Liver (tissue), 9 donors: ENCODE data around the gene MDP1. TPM values are rescaled to one million over a fixed set of nuclear protein-coding genes. Genes with fewer than 3 reads are reported as not detected.

ENCODE experiments used
- DNase-seq: peaks from one replicate; pipeline ENCODE4 v3.0.0-alpha.2; 2017; ENCODE audit warnings: low spot score
- H3K27ac ChIP-seq, 2 donors: one replicate each; pipeline ENCODE4 v1.7.0; 2013; ENCODE audit warnings: inconsistent platforms in 2 of 2, low read length in 2 of 2, control low read depth in 1 of 2, low read depth in 1 of 2, mild to moderate bottlenecking in 1 of 2
- H3K27me3 ChIP-seq, 4 donors: one replicate each; pipeline versions ENCODE4 v1.6.1 to v1.7.0; 2013; ENCODE audit warnings: low read length in 3 of 4, inconsistent platforms in 1 of 4, mild to moderate bottlenecking in 1 of 4, moderate library complexity in 1 of 4; ENCODE audit not compliant: control insufficient read depth in 4 of 4, insufficient read depth in 4 of 4
- H3K36me3 ChIP-seq, 4 donors: one replicate each; pipeline versions ENCODE4 v1.6.1 to v1.7.0; 2013; ENCODE audit warnings: low read length in 3 of 4, mild to moderate bottlenecking in 3 of 4, low read depth in 1 of 4, moderate library complexity in 1 of 4; ENCODE audit not compliant: control insufficient read depth in 4 of 4, insufficient read depth in 3 of 4
- H3K4me1 ChIP-seq, 4 donors: one replicate each; pipeline versions ENCODE4 v1.6.1 to v1.7.0; 2013; ENCODE audit warnings: low read length in 3 of 4, mild to moderate bottlenecking in 3 of 4, moderate library complexity in 1 of 4; ENCODE audit not compliant: control insufficient read depth in 4 of 4, insufficient read depth in 4 of 4
- H3K4me3 ChIP-seq, 3 donors: one replicate each; pipeline versions ENCODE4 v1.6.1 to v1.7.0; 2013; ENCODE audit warnings: low read length in 3 of 3, control low read depth in 1 of 3, low read depth in 1 of 3, mild to moderate bottlenecking in 1 of 3
- H3K9ac ChIP-seq, 2 donors: one replicate each; pipeline ENCODE4 v1.7.0; 2013; ENCODE audit warnings: low read length in 2 of 2, mild to moderate bottlenecking in 2 of 2, moderate library complexity in 2 of 2, control low read depth in 1 of 2, low read depth in 1 of 2
- H3K9me3 ChIP-seq, 4 donors: one replicate each; pipeline versions ENCODE4 v1.6.1 to v1.7.0; 2013; ENCODE audit warnings: low read length in 3 of 4; ENCODE audit not compliant: control insufficient read depth in 4 of 4
- CTCF ChIP-seq: fragments of 150-350 bp; IDR thresholded peaks from 2 replicates; pipeline ENCODE4 v1.5.1; 2017; ENCODE audit warnings: improper control_type of control experiment, low read depth, low read length; ENCODE audit not compliant: missing input control
- EGR1 ChIP-seq, 2 donors: IDR thresholded peaks; 2 replicates each; pipeline ENCODE4 v1.6.1; 2016 to 2018; ENCODE audit warnings: antibody characterized with exemption in 2 of 2, low read depth in 2 of 2
- FOXA1 ChIP-seq: IDR thresholded peaks from 2 replicates; pipeline ENCODE4 v1.6.1; 2016; ENCODE audit warnings: antibody characterized with exemption
- FOXA2 ChIP-seq: IDR thresholded peaks from 2 replicates; pipeline ENCODE4 v1.6.1; 2016; ENCODE audit warnings: antibody characterized with exemption
- JUND ChIP-seq, 2 donors: IDR thresholded peaks; 2 replicates each; pipeline ENCODE4 v1.6.1; 2016; ENCODE audit warnings: antibody characterized with exemption in 2 of 2
- NR2F2 ChIP-seq: IDR thresholded peaks from 2 replicates; pipeline ENCODE4 v1.6.1; 2016; ENCODE audit warnings: antibody characterized with exemption
- RAD21 ChIP-seq, 2 donors: IDR thresholded peaks; 2 replicates each; pipeline ENCODE4 v1.6.1; 2016; ENCODE audit warnings: antibody characterized with exemption in 2 of 2, mild to moderate bottlenecking in 2 of 2
- YY1 ChIP-seq: IDR thresholded peaks from 2 replicates; pipeline ENCODE4 v1.6.1; 2016; ENCODE audit warnings: antibody characterized with exemption, mild to moderate bottlenecking
- ZBTB33 ChIP-seq: IDR thresholded peaks from 2 replicates; pipeline ENCODE4 v1.6.1; 2016; ENCODE audit warnings: antibody characterized with exemption
- WGBS: extraction: QIAGEN DNeasy Blood & Tissue Kit; methylation state at CpG from one replicate; pipeline ENCODE4 v1.1.7; 2013; 5-methylcytosine and 5-hydroxymethylcytosine counted together
- polyA plus RNA-seq, 2 donors: library from polyadenylated mRNA; stranded (reverse) in 1 of 2; unstranded in 1 of 2; fragments of 200-250 nt in 1 of 2; fragments of >200 nt in 1 of 2; fragmentation: Nextera tagmentation in 1 of 2; extraction: Ambion mirVana in 1 of 2; gene quantifications; one replicate each; pipeline versions ENCODE4 v1.2.1 to v1.2.3, GENCODE V29; 2013 to 2015
- total RNA-seq, 2 donors: library from RNA; depleted of rRNA; stranded (reverse); fragments of >200 nt; gene quantifications; one replicate each; pipeline ENCODE4 v1.2.3, GENCODE V29; 2014
- TF ChIP-seq, protein P1 (sequence below): IDR thresholded peaks from 2 replicates; pipeline ENCODE4 v1.6.1; 2016; ENCODE audit warnings: antibody characterized with exemption
- TF ChIP-seq, protein P2 (sequence below): IDR thresholded peaks from 2 replicates; pipeline ENCODE4 v1.6.1; 2016; ENCODE audit warnings: antibody characterized with exemption
- donor health status: healthy.
- donor health status: healthy.
- donor health status: healthy.
- donor health status: healthy.
- donor health status: healthy.

Gene MDP1
- total and polyA plus RNA-seq, 4 donors = 3.2 to 13.4 (median 7.0) TPM

DNA sequence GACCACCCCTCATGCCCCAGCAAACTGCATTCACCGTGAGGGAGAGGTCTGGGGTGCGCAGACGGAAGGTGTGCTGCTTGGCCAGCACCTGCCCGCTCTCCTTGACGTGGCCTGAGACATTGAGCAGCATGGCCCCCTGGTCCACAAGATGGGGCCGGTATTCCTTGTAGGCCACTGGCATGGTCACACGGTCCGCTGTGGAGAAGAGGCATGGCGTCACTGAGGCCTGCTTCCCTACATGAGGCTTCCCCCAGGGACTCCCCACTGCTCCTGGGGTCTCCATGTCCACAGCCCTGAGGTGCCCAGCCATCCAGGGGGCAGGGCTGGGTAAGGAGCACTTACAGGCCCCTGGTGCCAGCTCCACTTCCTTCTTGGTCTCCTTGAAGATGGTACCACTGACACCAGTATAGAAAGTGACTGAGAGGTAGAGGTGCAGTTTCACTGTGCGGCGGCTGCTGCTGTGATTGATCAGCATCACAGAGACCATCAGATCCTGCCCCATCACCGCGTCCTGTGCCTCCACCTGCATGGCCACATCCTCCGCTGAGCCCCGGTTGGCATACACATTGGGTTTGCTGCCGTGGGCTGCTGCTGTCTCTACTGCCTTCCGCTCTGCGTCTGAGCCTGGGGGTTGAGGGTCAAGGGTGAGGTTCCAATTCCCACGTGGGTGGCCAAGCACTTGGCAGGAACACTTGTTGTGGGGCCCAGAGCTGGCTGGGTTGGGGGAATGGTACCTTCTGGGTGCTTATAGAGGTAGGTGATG is 38.9 kb upstream of the MDP1 start:
- Histone ChIP-seq H3K9me3 (no peaks in the 10 kb centered on the region), H3K4me3 (no peak overlapping the region), H3K4me1 (no peaks in the 10 kb centered on the region), H3K36me3 (peaks cover 0 to 11% (median 1%) of the 10 kb centered on the region in 4 donors), H3K27ac (no peak overlapping the region), H3K27me3 (no peaks in the 10 kb centered on the region), H3K9ac (no peak overlapping the region)
- TF ChIP-seq FOXA1 = no peak
- no peak for TF ChIP-seq CTCF
- TF ChIP-seq, protein P1, sequence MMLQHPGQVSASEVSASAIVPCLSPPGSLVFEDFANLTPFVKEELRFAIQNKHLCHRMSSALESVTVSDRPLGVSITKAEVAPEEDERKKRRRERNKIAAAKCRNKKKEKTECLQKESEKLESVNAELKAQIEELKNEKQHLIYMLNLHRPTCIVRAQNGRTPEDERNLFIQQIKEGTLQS = no peak
- TF ChIP-seq, protein P2, sequence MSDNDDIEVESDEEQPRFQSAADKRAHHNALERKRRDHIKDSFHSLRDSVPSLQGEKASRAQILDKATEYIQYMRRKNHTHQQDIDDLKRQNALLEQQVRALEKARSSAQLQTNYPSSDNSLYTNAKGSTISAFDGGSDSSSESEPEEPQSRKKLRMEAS = no peak
- TF ChIP-seq YY1 = no peak
- no peak for DNase-seq
- 93% methylated on average over 19 of the region's 19 CpGs for WGBS

DNA sequence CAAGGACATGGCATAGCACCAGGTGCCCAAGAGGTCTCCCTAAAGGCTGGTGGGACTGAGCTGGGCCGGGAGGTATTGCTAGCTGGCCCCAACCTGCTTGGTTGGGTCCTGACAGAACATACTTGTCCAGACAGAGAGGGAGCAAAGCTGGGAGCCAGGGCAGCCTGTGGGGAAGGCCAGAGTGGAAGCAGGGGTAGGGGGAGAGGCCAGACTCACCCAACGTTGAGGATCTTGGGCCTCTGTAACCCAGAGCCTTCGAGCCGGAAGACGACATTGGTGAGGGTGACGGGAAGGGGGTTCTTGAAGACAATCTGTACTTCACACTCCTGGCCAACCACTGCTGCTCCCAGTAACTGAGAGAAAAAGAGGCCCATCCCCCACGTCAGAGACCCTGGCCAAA is 38.1 kb upstream of the MDP1 start:
- Histone ChIP-seq H3K9ac (no peak overlapping the region), H3K4me1 (no peaks in the 10 kb centered on the region), H3K9me3 (no peaks in the 10 kb centered on the region), H3K27ac (no peak overlapping the region), H3K36me3 (peaks cover 0 to 11% (median 1%) of the 10 kb centered on the region in 4 donors), H3K4me3 (no peak overlapping the region), H3K27me3 (no peaks in the 10 kb centered on the region)
- TF ChIP-seq ZBTB33 (no peak), JUND (IDR thresholded peaks at IDR 0.05) (no peak), EGR1 (IDR thresholded peaks at IDR 0.05; ENCODE audit: low read depth in 2 of 2) (no peak), NR2F2 (no peak), RAD21 (IDR thresholded peaks at IDR 0.05) (no peak), YY1 (no peak)
- WGBS = 90% methylated on average over 7 of the region's 7 CpGs
- no peak for DNase-seq

GRCh38 chr14:24252289-24253124 is 36.6 kb upstream of the MDP1 start:
- H3K27ac ChIP-seq = no peak overlapping the region
- H3K9ac ChIP-seq = no peak overlapping the region
- H3K27me3 ChIP-seq = no peaks in the 10 kb centered on the region
- DNase-seq = no peak
- WGBS = 95% methylated on average over 11 of the region's 11 CpGs
- H3K4me1 ChIP-seq = no peaks in the 10 kb centered on the region
- H3K4me3 ChIP-seq = no peak overlapping the region
- peaks cover 0 to 7% (median 1%) of the 10 kb centered on the region in 4 donors for H3K36me3 ChIP-seq
- H3K9me3 ChIP-seq = no peaks in the 10 kb centered on the region
- no peak for TF ChIP-seq EGR1 (IDR thresholded peaks at IDR 0.05; ENCODE audit: low read depth in 2 of 2)
- TF ChIP-seq FOXA1 = no peak
- TF ChIP-seq, protein P2 = no peak
- TF ChIP-seq CTCF = no peak
- TF ChIP-seq FOXA2 = no peak
